PC-3 (cell line): ENCODE results near the gene TOPBP1. TPM values are rescaled to one million over a fixed set of nuclear protein-coding genes. Genes with fewer than 3 reads are reported as not detected.
A peak's percentile ranks its signal among the peaks of the same experiment; 100 is the strongest.

Experiments used
- ATAC-seq: fragments of 200-7000 bp; cut with Tn5 transposase; 2 replicates; pipeline ENCODE4 v1.9.1; 2020; ENCODE audit warnings: mild to moderate bottlenecking, moderate library complexity
- BruUV-seq: library from RNA; stranded (reverse); fragments of 400-500 nt; replicated peaks from 2 replicates; lab custom pipeline; 2021; lab: Mats Ljungman, UMichigan
- CTCF ChIA-PET: fragments of 300-600 bp; sonication (Branson Sonifier 250); formaldehyde crosslinking; loops from one replicate; lab custom pipeline; 2022; ENCODE audit warnings: antibody characterized with exemption; lab: Charles Lee
- POLR2A ChIA-PET: fragments of 300-600 bp; sonication (Branson Sonifier 250); formaldehyde crosslinking; loops from one replicate; lab custom pipeline; 2022; ENCODE audit warnings: antibody characterized with exemption; ENCODE audit not compliant: unreplicated experiment; lab: Charles Lee
- DNase-seq: peaks from one replicate; pipeline ENCODE4 v3.0.0-alpha.2; 2015
- H2AFZ ChIP-seq: fragments of 300-600 bp; sonication (generic); 2 replicates; pipeline ENCODE4 v1.6.0; 2016; ENCODE audit warnings: antibody characterized with exemption, low read length
- H3F3A ChIP-seq: fragments of 300-600 bp; sonication (generic); one replicate; pipeline ENCODE4 v1.6.0; 2017; ENCODE audit warnings: antibody characterized with exemption, low read length, control low read depth, mild to moderate bottlenecking; ENCODE audit not compliant: unreplicated experiment
- H3K27ac ChIP-seq: fragments of 300-600 bp; sonication (generic); 2 replicates; pipeline ENCODE4 v1.5.1; 2016; ENCODE audit warnings: mild to moderate bottlenecking, low read length
- H3K27me3 ChIP-seq: fragments of 300-600 bp; sonication (generic); 2 replicates; pipeline ENCODE4 v1.6.1; 2016; ENCODE audit warnings: low read length, mixed read lengths
- H3K36me3 ChIP-seq: fragments of 300-600 bp; sonication (generic); 2 replicates; pipeline ENCODE4 v1.6.1; 2016; ENCODE audit warnings: low read depth, mixed run types, low read length, mixed read lengths
- H3K4me1 ChIP-seq: fragments of 300-600 bp; sonication (generic); 2 replicates; pipeline ENCODE4 v1.5.1; 2016; ENCODE audit warnings: low read length; ENCODE audit not compliant: insufficient read depth
- H3K4me2 ChIP-seq: fragments of 300-600 bp; sonication (generic); 2 replicates; pipeline ENCODE4 v1.6.0; 2016; ENCODE audit warnings: low read length
- H3K4me3 ChIP-seq: fragments of 300-600 bp; sonication (generic); 2 replicates; pipeline ENCODE4 v1.5.1; 2016; ENCODE audit warnings: mild to moderate bottlenecking, low read length, mixed read lengths
- H3K79me2 ChIP-seq: fragments of 300-600 bp; sonication (generic); 2 replicates; pipeline ENCODE4 v1.6.1; 2017; ENCODE audit warnings: low read length, mixed read lengths
- H3K9ac ChIP-seq: fragments of 300-600 bp; sonication (generic); 2 replicates; pipeline ENCODE4 v1.6.0; 2016; ENCODE audit warnings: mild to moderate bottlenecking, low read length
- H3K9me2 ChIP-seq: fragments of 300-600 bp; sonication (generic); replicated peaks from 2 replicates; pipeline ENCODE4 v1.6.1; 2016; ENCODE audit warnings: mixed run types, low read length, mixed read lengths
- H3K9me3 ChIP-seq: fragments of 300-600 bp; sonication (generic); 2 replicates; pipeline ENCODE4 v1.6.1; 2016; ENCODE audit warnings: low read length, mixed read lengths
- H4K20me1 ChIP-seq: fragments of 300-600 bp; sonication (generic); 2 replicates; pipeline ENCODE4 v1.6.1; 2016; ENCODE audit warnings: low read length, mixed read lengths
- CTCF ChIP-seq: fragments of 300-600 bp; sonication (generic); conservative IDR thresholded peaks from 2 replicates; pipeline ENCODE4 v1.5.1; 2017; ENCODE audit warnings: antibody characterized with exemption, low read depth, mild to moderate bottlenecking, low read length
- EZH2 ChIP-seq: fragments of 300-600 bp; sonication (generic); IDR thresholded peaks from one replicate; pipeline ENCODE4 v1.6.1; 2017; ENCODE audit warnings: antibody characterized with exemption, mild to moderate bottlenecking, low read length; ENCODE audit not compliant: unreplicated experiment
- EZH2phosphoT487 ChIP-seq: fragments of 300-600 bp; sonication (generic); IDR thresholded peaks from 2 replicates; pipeline ENCODE4 v1.6.1; 2018; ENCODE audit warnings: mild to moderate bottlenecking, antibody characterized with exemption, low read length, borderline replicate concordance
- intact Hi-C: fragments of 100-400 bp; cut with micrococcal nuclease; formaldehyde crosslinking; loops from 2 replicates; pipeline ENCODE4 v1.9.0; 2023
- total RNA-seq: library from RNA; depleted of rRNA; stranded (reverse); fragments of >200 nt; gene quantifications from 2 replicates; pipeline ENCODE4 v1.2.3, GENCODE V29; 2014

The TOPBP1 gene
- total RNA-seq, 1 experiment from 2014 or later = 42.4 TPM

- Histone ChIP-seq H3K79me2 (peaks cover 4% of the 10 kb centered on the region; the same call in 1 of the 2 replicates), H3K27me3 (no peaks in the 10 kb centered on the region), H3K27ac (peak overlapping the region; percentile 19; the same call in 1 of the 2 replicates), H3K36me3 (peaks cover 28% of the 10 kb centered on the region), H3K4me2 (peak overlapping the region; percentile 16), H3K9me2 (no peaks in the 10 kb centered on the region), H3K4me1 (peaks cover 20% of the 10 kb centered on the region), H3F3A (peaks cover 5% of the 10 kb centered on the region), H2AFZ (no peak overlapping the region), H3K9ac (no peak overlapping the region), H3K4me3 (no peak overlapping the region), H4K20me1 (0 out of 2 replicates have a peak, but pooled peaks cover 6% of the 10 kb centered on the region), H3K9me3 (no peaks in the 10 kb centered on the region)
- peak; percentile 85 for DNase-seq
- ChIA-PET CTCF (no interaction called here), POLR2A (no interaction called here)
- BruUV-seq = no TSS peak
- intact Hi-C loops = loop anchor here (10.0 kb wide), 1 partner anchor 190 kb away; no protein-coding TSS in a partner anchor
- peak; percentile 95 for ATAC-seq
- no peak for TF ChIP-seq EZH2phosphoT487
- no peak for TF ChIP-seq CTCF
These were observed 17.0 kb downstream of the TOPBP1 start for GRCh38 chr3:133644768-133645167.

DNA sequence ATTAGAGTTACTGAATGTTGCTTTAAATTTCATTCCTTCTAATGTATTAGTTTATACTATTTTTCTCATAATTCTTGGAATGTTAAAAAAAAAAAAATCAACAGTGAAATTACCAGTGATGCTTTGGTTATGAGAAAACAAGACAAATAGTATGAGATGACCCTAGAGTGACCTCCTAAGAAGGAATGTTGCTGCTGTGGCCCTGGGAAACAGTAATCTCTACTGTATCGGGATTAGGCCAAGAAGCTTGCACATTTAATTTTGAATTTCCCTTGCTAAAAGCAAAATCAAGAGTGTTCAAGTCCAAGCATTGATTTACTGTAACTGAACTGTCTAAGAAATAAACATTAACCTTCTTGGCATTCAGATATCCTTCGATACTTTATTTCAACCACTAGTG, 18.1 kb downstream of the TOPBP1 start:
- intact Hi-C loops = loop anchor here (10.0 kb wide), 1 partner anchor 189 kb away; no protein-coding TSS in a partner anchor
- Histone ChIP-seq H3K4me3 (no peak overlapping the region), H3K4me2 (no peak overlapping the region), H3K27me3 (no peaks in the 10 kb centered on the region), H3K9ac (no peak overlapping the region), H2AFZ (no peak overlapping the region), H3K79me2 (peaks cover 4% of the 10 kb centered on the region; the same call in 1 of the 2 replicates), H3K27ac (no peak overlapping the region), H3K9me2 (no peaks in the 10 kb centered on the region), H3K36me3 (peaks cover 25% of the 10 kb centered on the region), H3K4me1 (peaks cover 20% of the 10 kb centered on the region), H4K20me1 (0 out of 2 replicates have a peak, but pooled peaks cover 6% of the 10 kb centered on the region), H3F3A (peaks cover 5% of the 10 kb centered on the region), H3K9me3 (no peaks in the 10 kb centered on the region)
- no peak for ATAC-seq
- POLR2A ChIA-PET = no interaction called here
- CTCF ChIA-PET = no interaction called here
- DNase-seq = no peak
- no TSS peak for BruUV-seq
- TF ChIP-seq EZH2phosphoT487 (no peak), EZH2 (no peak), CTCF (no peak)

- TF ChIP-seq EZH2phosphoT487 (no peak), EZH2 (no peak), CTCF (no peak)
- peaks cover 20% of the 10 kb centered on the region for H3K4me1 ChIP-seq
- no peak overlapping the region for H3K4me2 ChIP-seq
- H3F3A ChIP-seq = peaks cover 5% of the 10 kb centered on the region
- DNase-seq (no peak), ATAC-seq (no peak)
- H3K4me3 ChIP-seq = no peak overlapping the region
- ChIA-PET POLR2A (no interaction called here), CTCF (no interaction called here)
- H3K9me2 ChIP-seq = no peaks in the 10 kb centered on the region
- BruUV-seq = no TSS peak
- peaks cover 45% of the 10 kb centered on the region for H3K36me3 ChIP-seq
- intact Hi-C loops = loop anchor here (10.0 kb wide), 1 partner anchor 186 kb away; no protein-coding TSS in a partner anchor
- no peaks in the 10 kb centered on the region for H3K27me3 ChIP-seq
- H3K79me2 ChIP-seq = peaks cover 4% of the 10 kb centered on the region; the same call in 1 of the 2 replicates
- H3K27ac ChIP-seq = no peak overlapping the region
- H2AFZ ChIP-seq = no peak overlapping the region
- no peaks in the 10 kb centered on the region for H3K9me3 ChIP-seq
- H4K20me1 ChIP-seq = 0 out of 2 replicates have a peak, but pooled peaks cover 6% of the 10 kb centered on the region
- H3K9ac ChIP-seq = no peak overlapping the region
These were observed 20.5 kb downstream of the TOPBP1 start for GRCh38 chr3:133641254-133641653.
